ENCODE data around the gene AMPD2.

DNA sequence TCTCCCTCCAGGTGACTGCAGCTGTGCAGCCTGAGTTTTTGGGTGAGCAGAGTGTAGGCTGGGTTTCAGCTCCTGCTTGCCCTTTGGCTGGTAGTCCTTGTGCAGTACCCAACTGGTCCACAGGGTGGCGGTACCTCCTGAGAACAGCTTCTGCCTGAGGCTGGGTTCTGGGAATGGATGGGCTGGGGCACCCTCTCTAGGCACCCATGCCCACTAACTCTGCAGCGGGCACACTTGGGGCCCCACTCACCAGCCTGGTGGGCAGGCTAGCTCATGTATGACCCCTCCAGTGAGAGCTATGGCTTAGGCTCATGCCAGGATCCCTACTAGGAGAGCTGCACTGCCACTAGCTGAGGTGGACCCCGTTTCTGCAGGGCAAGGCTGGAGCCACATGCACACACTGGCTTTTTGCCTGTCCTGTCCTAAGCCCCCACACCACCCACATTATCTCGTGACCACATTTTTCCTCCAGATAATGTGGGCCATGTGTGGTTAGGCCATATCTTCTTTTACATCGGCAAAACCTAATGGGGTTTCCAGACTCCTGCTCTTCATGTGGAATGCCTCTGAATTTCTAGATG is 20.7 kb downstream of the AMPD2 start:
- TF ChIP-seq, protein P1, sequence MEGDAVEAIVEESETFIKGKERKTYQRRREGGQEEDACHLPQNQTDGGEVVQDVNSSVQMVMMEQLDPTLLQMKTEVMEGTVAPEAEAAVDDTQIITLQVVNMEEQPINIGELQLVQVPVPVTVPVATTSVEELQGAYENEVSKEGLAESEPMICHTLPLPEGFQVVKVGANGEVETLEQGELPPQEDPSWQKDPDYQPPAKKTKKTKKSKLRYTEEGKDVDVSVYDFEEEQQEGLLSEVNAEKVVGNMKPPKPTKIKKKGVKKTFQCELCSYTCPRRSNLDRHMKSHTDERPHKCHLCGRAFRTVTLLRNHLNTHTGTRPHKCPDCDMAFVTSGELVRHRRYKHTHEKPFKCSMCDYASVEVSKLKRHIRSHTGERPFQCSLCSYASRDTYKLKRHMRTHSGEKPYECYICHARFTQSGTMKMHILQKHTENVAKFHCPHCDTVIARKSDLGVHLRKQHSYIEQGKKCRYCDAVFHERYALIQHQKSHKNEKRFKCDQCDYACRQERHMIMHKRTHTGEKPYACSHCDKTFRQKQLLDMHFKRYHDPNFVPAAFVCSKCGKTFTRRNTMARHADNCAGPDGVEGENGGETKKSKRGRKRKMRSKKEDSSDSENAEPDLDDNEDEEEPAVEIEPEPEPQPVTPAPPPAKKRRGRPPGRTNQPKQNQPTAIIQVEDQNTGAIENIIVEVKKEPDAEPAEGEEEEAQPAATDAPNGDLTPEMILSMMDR (IDR thresholded peaks at IDR 0.05 in 2 of 3, conservative IDR thresholded peaks at IDR 0.05 in 1 of 3; ENCODE audit: insufficient read depth in 2 of 3, low read depth in 1 of 3, low read length in 3 of 3) = peak; percentile 91 to 99 (median 92)
- TF ChIP-seq, protein P2, sequence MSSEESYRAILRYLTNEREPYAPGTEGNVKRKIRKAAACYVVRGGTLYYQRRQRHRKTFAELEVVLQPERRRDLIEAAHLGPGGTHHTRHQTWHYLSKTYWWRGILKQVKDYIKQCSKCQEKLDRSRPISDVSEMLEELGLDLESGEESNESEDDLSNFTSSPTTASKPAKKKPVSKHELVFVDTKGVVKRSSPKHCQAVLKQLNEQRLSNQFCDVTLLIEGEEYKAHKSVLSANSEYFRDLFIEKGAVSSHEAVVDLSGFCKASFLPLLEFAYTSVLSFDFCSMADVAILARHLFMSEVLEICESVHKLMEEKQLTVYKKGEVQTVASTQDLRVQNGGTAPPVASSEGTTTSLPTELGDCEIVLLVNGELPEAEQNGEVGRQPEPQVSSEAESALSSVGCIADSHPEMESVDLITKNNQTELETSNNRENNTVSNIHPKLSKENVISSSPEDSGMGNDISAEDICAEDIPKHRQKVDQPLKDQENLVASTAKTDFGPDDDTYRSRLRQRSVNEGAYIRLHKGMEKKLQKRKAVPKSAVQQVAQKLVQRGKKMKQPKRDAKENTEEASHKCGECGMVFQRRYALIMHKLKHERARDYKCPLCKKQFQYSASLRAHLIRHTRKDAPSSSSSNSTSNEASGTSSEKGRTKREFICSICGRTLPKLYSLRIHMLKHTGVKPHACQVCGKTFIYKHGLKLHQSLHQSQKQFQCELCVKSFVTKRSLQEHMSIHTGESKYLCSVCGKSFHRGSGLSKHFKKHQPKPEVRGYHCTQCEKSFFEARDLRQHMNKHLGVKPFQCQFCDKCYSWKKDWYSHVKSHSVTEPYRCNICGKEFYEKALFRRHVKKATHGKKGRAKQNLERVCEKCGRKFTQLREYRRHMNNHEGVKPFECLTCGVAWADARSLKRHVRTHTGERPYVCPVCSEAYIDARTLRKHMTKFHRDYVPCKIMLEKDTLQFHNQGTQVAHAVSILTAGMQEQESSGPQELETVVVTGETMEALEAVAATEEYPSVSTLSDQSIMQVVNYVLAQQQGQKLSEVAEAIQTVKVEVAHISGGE (CRISPR knock-in tag; IDR thresholded peaks at IDR 0.05) = no peak
- no peak for TF ChIP-seq ESRRB (CRISPR knock-in tag; IDR thresholded peaks at IDR 0.05; ENCODE audit: borderline replicate concordance)
- TF ChIP-seq, protein P3, sequence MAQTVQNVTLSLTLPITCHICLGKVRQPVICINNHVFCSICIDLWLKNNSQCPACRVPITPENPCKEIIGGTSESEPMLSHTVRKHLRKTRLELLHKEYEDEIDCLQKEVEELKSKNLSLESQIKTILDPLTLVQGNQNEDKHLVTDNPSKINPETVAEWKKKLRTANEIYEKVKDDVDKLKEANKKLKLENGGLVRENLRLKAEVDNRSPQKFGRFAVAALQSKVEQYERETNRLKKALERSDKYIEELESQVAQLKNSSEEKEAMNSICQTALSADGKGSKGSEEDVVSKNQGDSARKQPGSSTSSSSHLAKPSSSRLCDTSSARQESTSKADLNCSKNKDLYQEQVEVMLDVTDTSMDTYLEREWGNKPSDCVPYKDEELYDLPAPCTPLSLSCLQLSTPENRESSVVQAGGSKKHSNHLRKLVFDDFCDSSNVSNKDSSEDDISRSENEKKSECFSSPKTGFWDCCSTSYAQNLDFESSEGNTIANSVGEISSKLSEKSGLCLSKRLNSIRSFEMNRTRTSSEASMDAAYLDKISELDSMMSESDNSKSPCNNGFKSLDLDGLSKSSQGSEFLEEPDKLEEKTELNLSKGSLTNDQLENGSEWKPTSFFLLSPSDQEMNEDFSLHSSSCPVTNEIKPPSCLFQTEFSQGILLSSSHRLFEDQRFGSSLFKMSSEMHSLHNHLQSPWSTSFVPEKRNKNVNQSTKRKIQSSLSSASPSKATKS (CRISPR knock-in tag; IDR thresholded peaks at IDR 0.05) = no peak
- TF ChIP-seq, protein P4, sequence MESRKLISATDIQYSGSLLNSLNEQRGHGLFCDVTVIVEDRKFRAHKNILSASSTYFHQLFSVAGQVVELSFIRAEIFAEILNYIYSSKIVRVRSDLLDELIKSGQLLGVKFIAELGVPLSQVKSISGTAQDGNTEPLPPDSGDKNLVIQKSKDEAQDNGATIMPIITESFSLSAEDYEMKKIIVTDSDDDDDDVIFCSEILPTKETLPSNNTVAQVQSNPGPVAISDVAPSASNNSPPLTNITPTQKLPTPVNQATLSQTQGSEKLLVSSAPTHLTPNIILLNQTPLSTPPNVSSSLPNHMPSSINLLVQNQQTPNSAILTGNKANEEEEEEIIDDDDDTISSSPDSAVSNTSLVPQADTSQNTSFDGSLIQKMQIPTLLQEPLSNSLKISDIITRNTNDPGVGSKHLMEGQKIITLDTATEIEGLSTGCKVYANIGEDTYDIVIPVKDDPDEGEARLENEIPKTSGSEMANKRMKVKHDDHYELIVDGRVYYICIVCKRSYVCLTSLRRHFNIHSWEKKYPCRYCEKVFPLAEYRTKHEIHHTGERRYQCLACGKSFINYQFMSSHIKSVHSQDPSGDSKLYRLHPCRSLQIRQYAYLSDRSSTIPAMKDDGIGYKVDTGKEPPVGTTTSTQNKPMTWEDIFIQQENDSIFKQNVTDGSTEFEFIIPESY (CRISPR knock-in tag; IDR thresholded peaks at IDR 0.05) = no peak
- TF ChIP-seq SP1 (CRISPR knock-in tag; IDR thresholded peaks at IDR 0.05) = peak; percentile 33; the same call in 1 of the 2 replicates
- TF ChIP-seq MEF2A (IDR thresholded peaks at IDR 0.05; ENCODE audit: control insufficient read depth, low read depth, low read length) = no peak
- no peak for TF ChIP-seq PCBP1 (IDR thresholded peaks at IDR 0.05; ENCODE audit: low read depth, low read length, poor library complexity, severe bottlenecking)
- TF ChIP-seq CHD2 (IDR thresholded peaks at IDR 0.05; ENCODE audit: low read depth, low read length) = no peak
- no peak for TF ChIP-seq DMBX1 (CRISPR knock-in tag; IDR thresholded peaks at IDR 0.05; ENCODE audit: borderline replicate concordance)
- TF ChIP-seq EZH2 (IDR thresholded peaks at IDR 0.05; ENCODE audit: borderline replicate concordance, low read depth, low read length) = no peak
- TF ChIP-seq RFX5 (IDR thresholded peaks at IDR 0.05; ENCODE audit: low read depth, low read length) = no peak
- TF ChIP-seq, protein P5, sequence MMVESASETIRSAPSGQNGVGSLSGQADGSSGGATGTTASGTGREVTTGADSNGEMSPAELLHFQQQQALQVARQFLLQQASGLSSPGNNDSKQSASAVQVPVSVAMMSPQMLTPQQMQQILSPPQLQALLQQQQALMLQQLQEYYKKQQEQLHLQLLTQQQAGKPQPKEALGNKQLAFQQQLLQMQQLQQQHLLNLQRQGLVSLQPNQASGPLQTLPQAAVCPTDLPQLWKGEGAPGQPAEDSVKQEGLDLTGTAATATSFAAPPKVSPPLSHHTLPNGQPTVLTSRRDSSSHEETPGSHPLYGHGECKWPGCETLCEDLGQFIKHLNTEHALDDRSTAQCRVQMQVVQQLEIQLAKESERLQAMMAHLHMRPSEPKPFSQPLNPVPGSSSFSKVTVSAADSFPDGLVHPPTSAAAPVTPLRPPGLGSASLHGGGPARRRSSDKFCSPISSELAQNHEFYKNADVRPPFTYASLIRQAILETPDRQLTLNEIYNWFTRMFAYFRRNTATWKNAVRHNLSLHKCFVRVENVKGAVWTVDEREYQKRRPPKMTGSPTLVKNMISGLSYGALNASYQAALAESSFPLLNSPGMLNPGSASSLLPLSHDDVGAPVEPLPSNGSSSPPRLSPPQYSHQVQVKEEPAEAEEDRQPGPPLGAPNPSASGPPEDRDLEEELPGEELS (CRISPR knock-in tag; IDR thresholded peaks at IDR 0.05; ENCODE audit: borderline replicate concordance) = no peak
- TF ChIP-seq CHCHD3 (CRISPR knock-in tag; IDR thresholded peaks at IDR 0.05) = no peak
